Transverse colon (tissue), 4 donors: ENCODE results near the gene CIC. TPM values are rescaled to one million over a fixed set of nuclear protein-coding genes. Genes with fewer than 3 reads are reported as not detected.

Source experiments
- DNase-seq: peaks from one replicate; pipeline ENCODE4 v3.0.0-alpha.2; 2019
- H3K27ac ChIP-seq, 4 donors: fragments of 200-600 bp; sonication (generic); 2 replicates each; pipeline ENCODE4 v1.5.1; 2016 to 2018; ENCODE audit warnings: inconsistent platforms in 4 of 4
- H3K27me3 ChIP-seq: fragments of 200-600 bp; sonication (generic); 2 replicates; pipeline ENCODE4 v1.5.1; 2017; ENCODE audit warnings: inconsistent platforms
- H3K36me3 ChIP-seq, 4 donors: fragments of 200-600 bp; sonication (generic); 2 replicates each; pipeline ENCODE4 v1.5.1; 2017 to 2019; ENCODE audit warnings: inconsistent platforms in 4 of 4
- H3K4me1 ChIP-seq, 4 donors: fragments of 200-600 bp; sonication (generic); 2 replicates each; pipeline ENCODE4 v1.5.1; 2017 to 2020; ENCODE audit warnings: inconsistent platforms in 4 of 4
- H3K4me3 ChIP-seq, 4 donors: fragments of 200-600 bp; sonication (generic); 1 replicate in 1 of 4; 2 replicates in 3 of 4; pipeline versions ENCODE4 v1.5.1 to v1.6.1; 2017 to 2019; ENCODE audit warnings: inconsistent platforms in 4 of 4
- H3K9me3 ChIP-seq, 2 donors: fragments of 200-600 bp; sonication (generic); 2 replicates each; pipeline ENCODE4 v1.5.1; 2017 to 2019; ENCODE audit warnings: inconsistent platforms in 2 of 2
- CTCF ChIP-seq, 5 experiments: fragments of 200-600 bp in 3 of 5; fragments of 450-650 bp in 2 of 5; sonication (generic) in 3 of 5; IDR thresholded peaks; 1 replicate in 2 of 5; 2 replicates in 3 of 5; pipeline ENCODE4 v1.5.1; 2016 to 2017; ENCODE audit warnings: antibody characterized with exemption in 5 of 5, inconsistent platforms in 3 of 5, mild to moderate bottlenecking in 2 of 5, moderate library complexity in 1 of 5
- EP300 ChIP-seq: sonication (generic); formaldehyde crosslinking; IDR thresholded peaks from one replicate; pipeline ENCODE4 v1.6.1; 2017; ENCODE audit warnings: antibody characterized with exemption, low read depth
- POLR2A ChIP-seq: fragments of 450-650 bp; IDR thresholded peaks from one replicate; pipeline ENCODE4 v1.6.1; 2016; ENCODE audit warnings: antibody characterized with exemption, mild to moderate bottlenecking, moderate library complexity
- POLR2AphosphoS5 ChIP-seq, 3 donors: sonication (generic); formaldehyde crosslinking; IDR thresholded peaks; one replicate each; pipeline ENCODE4 v1.6.1; 2016; ENCODE audit warnings: antibody characterized with exemption in 3 of 3
- WGBS, 2 donors: methylation state at CpG; one replicate each; pipeline ENCODE4 v1.1.5; 2018; ENCODE audit warnings: low coverage in 1 of 2; 5-methylcytosine and 5-hydroxymethylcytosine counted together
- in situ Hi-C, 4 donors: fragments of 200-750 bp; cut with MboI; loops; one replicate each; pipeline versions ENCODE4 v1.15.0 to v1.15.1; 2017; ENCODE audit warnings: low sequenced_read_pairs in 3 of 4, low pct_ligation_motif_present in 1 of 4, low pct_unique_long_range_greater_than_20kb in 1 of 4
- intact Hi-C: fragments of 100-400 bp; cut with DNase I; formaldehyde crosslinking; loops from one replicate; pipeline ENCODE4 v1.15.1; 2023; ENCODE audit warnings: low total_unique reads
- total RNA-seq, 4 donors: library from RNA; depleted of rRNA; stranded (reverse); fragments of >200 nt; gene quantifications; one replicate each; pipeline ENCODE4 v1.1.0, GENCODE V29; 2016

CIC gene
- total RNA-seq, 4 donors from 2014 or later = 35.1 to 96.5 (median 43.6) TPM

DNA sequence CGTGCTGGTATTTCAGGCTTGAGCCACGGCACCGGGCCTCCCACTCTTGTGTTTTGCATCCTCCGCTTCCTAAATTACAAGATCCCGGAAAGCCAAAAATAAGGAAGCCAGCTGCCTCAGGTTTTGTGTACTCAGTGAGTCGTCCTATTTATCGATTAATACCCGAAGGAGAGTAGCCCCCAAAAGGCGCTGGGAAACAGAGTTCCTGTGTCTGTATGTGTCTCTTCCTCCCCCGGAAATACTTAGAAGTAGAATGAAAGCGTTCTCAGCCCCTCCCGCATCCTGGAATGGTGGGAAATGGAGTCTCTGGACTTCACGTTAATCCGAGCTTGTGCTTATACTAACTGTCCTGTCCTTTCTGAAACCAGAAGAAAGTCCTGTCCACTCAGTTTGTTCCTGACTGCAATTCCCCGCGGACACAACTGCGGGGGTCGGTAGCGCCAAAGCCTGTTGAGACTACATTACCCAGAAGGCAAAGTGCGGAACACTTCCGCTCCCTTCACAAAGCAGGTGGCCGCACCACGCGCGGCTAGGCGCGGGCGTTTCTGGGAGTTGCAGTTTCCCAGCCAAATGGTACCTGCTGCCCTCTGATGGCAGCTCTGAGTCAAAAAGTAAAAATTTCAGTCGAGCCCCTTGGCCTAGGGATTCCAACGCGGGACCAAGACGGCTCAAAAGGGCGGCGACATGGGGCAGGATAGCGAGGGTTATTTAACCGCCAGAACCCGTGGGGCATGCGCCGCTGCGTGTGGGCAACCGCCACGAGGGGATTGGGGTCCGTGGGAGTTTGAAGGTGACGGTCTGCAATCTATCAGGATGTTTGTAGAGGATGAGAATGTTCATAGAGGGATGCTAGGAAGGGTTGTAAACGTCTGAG, 24.5 kb upstream of the CIC start:
- TF ChIP-seq POLR2A = peak; percentile 85
- TF ChIP-seq CTCF (IDR thresholded peaks at IDR 0.05) = peak; percentile 44 to 76 (median 58)
- peak; percentile 82 to 85 (median 84) for TF ChIP-seq POLR2AphosphoS5 (IDR thresholded peaks at IDR 0.05)
- TF ChIP-seq EP300 = no peak
- H3K9me3 ChIP-seq = no peaks in the 10 kb centered on the region
- in situ Hi-C loops = no loop called here
- 0 to 1% methylated on average over 3 to 45 of the region's 45 CpGs for WGBS, 2 donors
- DNase-seq = peak; percentile 94
- H3K4me3 ChIP-seq = peak overlapping the region; percentile 15 to 94 (median 85)
- H3K36me3 ChIP-seq = peaks cover 0 to 10% (median 3%) of the 10 kb centered on the region in 4 donors
- H3K27me3 ChIP-seq = no peaks in the 10 kb centered on the region
- peak overlapping the region; percentile 82 to 96 (median 90) for H3K27ac ChIP-seq
- H3K4me1 ChIP-seq = peaks cover 12 to 46% (median 36%) of the 10 kb centered on the region in 4 donors
- intact Hi-C loops = no loop called here

- Histone ChIP-seq H3K4me3 (no peak overlapping the region), H3K9me3 (no peaks in the 10 kb centered on the region), H3K36me3 (peaks cover 0 to 11% (median 3%) of the 10 kb centered on the region in 4 donors), H3K4me1 (peaks cover 17 to 45% (median 38%) of the 10 kb centered on the region in 4 donors), H3K27ac (peak overlapping the region; percentile 82 to 96 (median 90)), H3K27me3 (no peaks in the 10 kb centered on the region)
- WGBS, 2 donors = 70% methylated on average over 10 of the region's 10 CpGs; no CpG with 5 or more reads in 1 of the 2 donors
- TF ChIP-seq POLR2A (no peak), POLR2AphosphoS5 (IDR thresholded peaks at IDR 0.05) (no peak), CTCF (IDR thresholded peaks at IDR 0.05) (no peak), EP300 (no peak)
- no peak for DNase-seq
- intact Hi-C loops (no loop called here), in situ Hi-C loops (no loop called here)
Measured at GRCh38 chr19:42245231-42245630, 23.8 kb upstream of the CIC start.

GRCh38 chr19:42246143-42246921, 22.7 kb upstream of the CIC start:
- peaks cover 17 to 45% (median 39%) of the 10 kb centered on the region in 4 donors for H3K4me1 ChIP-seq
- no peaks in the 10 kb centered on the region for H3K9me3 ChIP-seq
- in situ Hi-C loops (no loop called here), intact Hi-C loops (loop anchor here (2.0 kb wide), 1 partner anchor 32 kb away; no protein-coding TSS in a partner anchor)
- no peaks in the 10 kb centered on the region for H3K27me3 ChIP-seq
- DNase-seq = peak; percentile 74
- H3K4me3 ChIP-seq = no peak overlapping the region
- TF ChIP-seq POLR2AphosphoS5 (IDR thresholded peaks at IDR 0.05) (peak; percentile 25 to 72 (median 56)), CTCF (IDR thresholded peaks at IDR 0.05) (peak; percentile 57 to 63 (median 62)), EP300 (no peak), POLR2A (no peak)
- WGBS, 2 donors = 25% methylated on average over 10 of the region's 10 CpGs; no CpG with 5 or more reads in 1 of the 2 donors
- H3K36me3 ChIP-seq = peaks cover 0 to 11% (median 3%) of the 10 kb centered on the region in 4 donors
- H3K27ac ChIP-seq = peak overlapping the region; percentile 34 to 96 (median 86)
